Measurements from ENCODE around the gene ECT2.
"Not testable (repeated sequence)": the region's sequence is repeated elsewhere in the genome, so short reads cannot be mapped to it uniquely, and the experiment has no call there.

ECT2 gene

GRCh38 chr3:172751175-172751704 lies 714 bp downstream of the ECT2 start:
- Histone ChIP-seq H3K27ac (ENCODE audit: low read depth, low read length) (no peak overlapping the region), H3K36me3 (ENCODE audit: control insufficient read depth, insufficient read depth, low read length) (no peaks in the 10 kb centered on the region), H3K27me3 (ENCODE audit: control insufficient read depth, insufficient read depth, low read length) (no peaks in the 10 kb centered on the region), H3K4me3 (ENCODE audit: low read length) (peak overlapping the region; percentile 92), H3K4me1 (ENCODE audit: control insufficient read depth, insufficient read depth, low read length) (peaks cover 3% of the 10 kb centered on the region), H3K9ac (ENCODE audit: low read length) (peak overlapping the region; percentile 45)

DNA sequence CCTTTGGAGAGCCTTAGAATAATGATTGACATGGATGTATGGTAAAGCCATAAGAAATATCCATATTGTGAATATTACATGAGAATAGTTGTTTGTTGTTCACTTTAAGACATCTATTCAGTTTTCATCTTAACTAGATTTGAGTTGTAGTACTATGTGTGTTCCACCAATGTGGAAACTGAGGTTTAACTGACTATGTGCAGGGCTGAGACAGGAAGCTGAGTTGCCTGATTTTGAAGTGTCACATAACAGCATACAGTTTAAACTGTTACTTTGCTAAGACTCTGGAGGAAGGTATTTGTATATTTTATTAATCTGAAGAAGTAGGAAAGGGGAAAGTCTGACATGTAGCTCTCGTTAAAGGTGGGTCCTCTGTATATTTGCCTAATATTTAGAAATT lies 2.1 kb downstream of the ECT2 start:
- no peaks in the 10 kb centered on the region for H3K36me3 ChIP-seq (ENCODE audit: control insufficient read depth, insufficient read depth, low read length)
- no peaks in the 10 kb centered on the region for H3K27me3 ChIP-seq (ENCODE audit: control insufficient read depth, insufficient read depth, low read length)
- H3K4me3 ChIP-seq (ENCODE audit: low read length), result no peak overlapping the region
- no peak overlapping the region for H3K27ac ChIP-seq (ENCODE audit: low read depth, low read length)
- peaks cover 3% of the 10 kb centered on the region for H3K4me1 ChIP-seq (ENCODE audit: control insufficient read depth, insufficient read depth, low read length)
- H3K9ac ChIP-seq (ENCODE audit: low read length), result no peak overlapping the region

- H3K27ac ChIP-seq (ENCODE audit: low read depth, low read length), result no peak overlapping the region
- no peak overlapping the region for H3K4me3 ChIP-seq (ENCODE audit: low read length)
- H3K27me3 ChIP-seq (ENCODE audit: control insufficient read depth, insufficient read depth, low read length), result no peaks in the 10 kb centered on the region
- H3K36me3 ChIP-seq (ENCODE audit: control insufficient read depth, insufficient read depth, low read length), result no peaks in the 10 kb centered on the region
- H3K9ac ChIP-seq (ENCODE audit: low read length), result no peak overlapping the region
- H3K4me1 ChIP-seq (ENCODE audit: control insufficient read depth, insufficient read depth, low read length), result peaks cover 3% of the 10 kb centered on the region
Observed at GRCh38 chr3:172753125-172753524, 2.6 kb downstream of the ECT2 start.

DNA sequence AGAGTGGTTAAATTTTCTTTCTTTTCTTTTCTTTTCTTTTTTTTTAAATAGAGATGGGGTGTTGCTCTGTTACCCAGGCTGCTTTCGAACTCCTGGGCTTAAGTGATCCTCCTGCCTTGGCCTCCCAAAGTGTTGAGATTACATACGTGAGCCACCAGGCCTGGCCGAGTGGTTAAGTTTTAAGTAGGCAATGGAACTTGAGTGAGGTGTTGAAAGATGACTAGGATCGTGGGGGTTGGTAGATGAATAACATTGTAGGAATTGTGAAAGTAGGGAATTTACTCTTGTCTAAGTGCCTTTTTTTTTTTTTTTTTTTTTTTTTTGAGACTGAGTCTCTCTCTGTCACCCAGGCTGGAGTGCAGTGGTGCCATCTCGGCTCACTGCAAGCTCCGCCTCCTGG lies 9.9 kb downstream of the ECT2 start:
- H3K4me3 ChIP-seq (ENCODE audit: low read length); H3K9ac ChIP-seq (ENCODE audit: low read length); H3K27me3 ChIP-seq (ENCODE audit: control insufficient read depth, insufficient read depth, low read length); H3K27ac ChIP-seq (ENCODE audit: low read depth, low read length); H3K4me1 ChIP-seq (ENCODE audit: control insufficient read depth, insufficient read depth, low read length); H3K36me3 ChIP-seq (ENCODE audit: control insufficient read depth, insufficient read depth, low read length): not testable (repeated sequence)

DNA sequence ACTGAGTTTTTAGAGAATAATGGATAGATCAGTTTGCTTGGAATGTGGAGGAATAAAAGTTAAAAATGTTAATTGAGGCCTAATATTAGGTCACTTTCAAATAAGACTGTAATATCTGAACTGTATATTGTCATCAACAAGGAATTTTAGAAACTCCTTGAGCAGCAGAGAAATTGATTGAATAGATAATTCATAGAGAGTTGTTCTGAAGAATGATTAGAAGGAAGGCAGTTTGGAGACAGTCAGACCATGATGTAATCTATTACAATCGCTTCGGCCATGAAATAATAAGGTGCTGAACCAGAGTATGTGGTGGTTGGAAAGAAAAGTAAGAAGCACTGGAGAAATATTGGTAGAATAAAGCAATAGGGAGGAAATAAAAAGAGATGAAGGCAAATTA lies 15.7 kb downstream of the ECT2 start:
- H3K9ac ChIP-seq (ENCODE audit: low read length), result no peak overlapping the region
- peaks cover 6% of the 10 kb centered on the region for H3K36me3 ChIP-seq (ENCODE audit: control insufficient read depth, insufficient read depth, low read length)
- no peaks in the 10 kb centered on the region for H3K27me3 ChIP-seq (ENCODE audit: control insufficient read depth, insufficient read depth, low read length)
- H3K4me1 ChIP-seq (ENCODE audit: control insufficient read depth, insufficient read depth, low read length), result no peaks in the 10 kb centered on the region
- no peak overlapping the region for H3K27ac ChIP-seq (ENCODE audit: low read depth, low read length)
- H3K4me3 ChIP-seq (ENCODE audit: low read length), result no peak overlapping the region

DNA sequence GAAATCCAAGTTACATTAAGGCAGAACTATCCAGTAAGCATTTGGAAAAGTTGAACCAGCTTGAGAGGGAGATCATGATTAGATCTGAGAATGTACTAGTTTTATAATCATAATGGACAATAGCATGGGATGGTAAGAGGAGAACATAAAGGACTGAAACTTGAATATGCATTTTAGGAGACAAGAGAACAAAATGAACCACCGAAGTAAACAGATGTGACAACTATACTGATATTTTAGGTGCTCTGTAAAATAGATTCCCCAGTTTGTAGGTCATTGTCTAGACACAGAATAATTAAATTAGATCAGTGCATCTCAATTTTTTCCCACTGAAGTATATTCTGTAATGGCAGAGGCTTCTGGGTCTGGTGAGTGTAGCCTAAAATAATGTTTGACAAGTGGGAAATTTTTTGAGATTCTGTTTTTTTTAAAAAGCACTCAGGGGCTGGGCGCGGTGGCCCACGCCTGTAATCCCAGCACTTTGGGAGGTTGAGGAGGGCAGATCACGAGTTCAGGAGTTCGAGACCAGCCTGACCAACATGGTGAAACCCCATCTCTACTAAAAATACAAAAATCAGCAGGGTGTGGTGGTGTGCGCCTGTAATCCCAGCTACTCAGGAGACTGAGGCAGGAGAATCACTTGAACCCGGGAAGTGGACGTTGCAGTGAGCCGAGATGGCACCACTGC lies 16.3 kb downstream of the ECT2 start:
- Histone ChIP-seq H3K27me3 (ENCODE audit: control insufficient read depth, insufficient read depth, low read length) (no peaks in the 10 kb centered on the region), H3K4me3 (ENCODE audit: low read length) (no peak overlapping the region), H3K36me3 (ENCODE audit: control insufficient read depth, insufficient read depth, low read length) (peaks cover 6% of the 10 kb centered on the region), H3K27ac (ENCODE audit: low read depth, low read length) (no peak overlapping the region), H3K9ac (ENCODE audit: low read length) (no peak overlapping the region), H3K4me1 (ENCODE audit: control insufficient read depth, insufficient read depth, low read length) (no peaks in the 10 kb centered on the region)

DNA sequence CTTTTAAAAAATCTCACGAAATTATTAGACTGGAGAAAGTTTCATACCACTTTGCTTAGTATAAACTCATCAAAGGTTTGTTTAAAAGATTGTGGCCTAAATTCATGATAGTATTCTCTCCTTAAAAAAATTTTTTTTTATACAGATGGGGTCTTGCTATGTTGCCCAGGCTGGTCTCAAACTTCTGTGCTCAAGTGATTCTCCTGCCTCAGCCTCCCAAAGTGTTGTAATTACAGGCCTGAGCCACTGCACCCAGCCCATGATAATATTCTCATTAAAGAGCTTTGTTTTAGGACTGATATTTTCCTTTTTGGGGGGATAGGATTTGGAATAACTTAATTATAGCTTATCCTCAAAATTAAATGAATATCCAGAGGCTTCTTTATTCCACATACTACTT lies 19.9 kb downstream of the ECT2 start:
- Histone ChIP-seq H3K36me3 (ENCODE audit: control insufficient read depth, insufficient read depth, low read length) (no peaks in the 10 kb centered on the region), H3K27ac (ENCODE audit: low read depth, low read length) (no peak overlapping the region), H3K9ac (ENCODE audit: low read length) (no peak overlapping the region), H3K4me1 (ENCODE audit: control insufficient read depth, insufficient read depth, low read length) (no peaks in the 10 kb centered on the region), H3K27me3 (ENCODE audit: control insufficient read depth, insufficient read depth, low read length) (no peaks in the 10 kb centered on the region), H3K4me3 (ENCODE audit: low read length) (no peak overlapping the region)

DNA sequence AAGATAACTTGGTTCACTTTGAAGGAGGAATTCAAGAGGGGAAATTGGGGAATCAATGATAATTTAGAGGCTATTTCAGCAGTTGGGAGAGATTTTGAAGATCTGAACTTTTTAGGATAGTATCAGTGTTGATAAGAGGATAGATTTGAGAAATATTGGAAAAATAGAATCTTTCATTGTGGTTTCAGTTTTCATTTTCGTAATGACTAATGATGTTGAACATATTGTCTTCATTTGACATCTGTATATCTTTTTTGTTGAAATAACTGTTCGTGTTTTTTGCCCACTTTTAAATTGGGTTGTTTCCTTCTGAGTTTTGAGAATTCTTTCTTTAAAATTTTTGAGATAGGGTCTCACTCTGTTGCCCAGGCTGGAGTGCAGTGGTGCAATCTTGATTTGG lies 21.1 kb downstream of the ECT2 start:
- no peaks in the 10 kb centered on the region for H3K36me3 ChIP-seq (ENCODE audit: control insufficient read depth, insufficient read depth, low read length)
- no peak overlapping the region for H3K9ac ChIP-seq (ENCODE audit: low read length)
- H3K4me3 ChIP-seq (ENCODE audit: low read length), result no peak overlapping the region
- no peak overlapping the region for H3K27ac ChIP-seq (ENCODE audit: low read depth, low read length)
- H3K27me3 ChIP-seq (ENCODE audit: control insufficient read depth, insufficient read depth, low read length), result no peaks in the 10 kb centered on the region
- H3K4me1 ChIP-seq (ENCODE audit: control insufficient read depth, insufficient read depth, low read length), result no peaks in the 10 kb centered on the region

DNA sequence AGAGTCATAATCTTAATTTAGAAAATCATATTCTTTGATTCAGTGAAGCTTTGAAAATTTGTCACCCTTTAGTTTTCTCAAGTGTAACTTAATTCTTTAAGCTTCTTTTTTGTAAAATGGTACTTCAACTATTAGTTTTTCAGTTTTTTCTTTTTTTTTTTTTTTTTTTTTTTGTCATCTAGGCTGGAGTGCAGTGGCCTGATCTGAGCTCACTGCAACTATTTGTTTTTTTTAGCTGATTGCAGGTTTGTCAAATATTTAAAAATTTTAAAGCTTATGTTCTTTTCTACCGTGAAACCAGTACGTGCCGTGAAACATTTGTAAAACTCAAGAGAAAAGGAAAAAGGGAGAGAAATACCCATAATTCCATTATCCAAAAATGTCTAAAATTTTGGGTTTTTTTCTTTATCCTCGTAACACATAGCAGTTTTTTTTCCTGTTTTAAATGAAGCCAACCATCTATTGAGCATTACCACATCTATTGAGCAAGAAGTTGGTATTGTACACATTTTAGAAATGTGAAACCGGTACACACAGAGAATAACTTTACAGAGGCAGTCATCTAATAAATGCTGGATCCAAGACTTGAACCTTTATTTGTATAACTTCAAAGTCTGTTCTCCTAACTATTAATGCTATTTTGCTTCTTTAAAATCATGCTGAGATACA lies 25.7 kb downstream of the ECT2 start:
- no peak overlapping the region for H3K9ac ChIP-seq (ENCODE audit: low read length)
- H3K27me3 ChIP-seq (ENCODE audit: control insufficient read depth, insufficient read depth, low read length), result no peaks in the 10 kb centered on the region
- H3K4me1 ChIP-seq (ENCODE audit: control insufficient read depth, insufficient read depth, low read length), result no peaks in the 10 kb centered on the region
- H3K4me3 ChIP-seq (ENCODE audit: low read length), result no peak overlapping the region
- H3K27ac ChIP-seq (ENCODE audit: low read depth, low read length), result no peak overlapping the region
- H3K36me3 ChIP-seq (ENCODE audit: control insufficient read depth, insufficient read depth, low read length), result no peaks in the 10 kb centered on the region

DNA sequence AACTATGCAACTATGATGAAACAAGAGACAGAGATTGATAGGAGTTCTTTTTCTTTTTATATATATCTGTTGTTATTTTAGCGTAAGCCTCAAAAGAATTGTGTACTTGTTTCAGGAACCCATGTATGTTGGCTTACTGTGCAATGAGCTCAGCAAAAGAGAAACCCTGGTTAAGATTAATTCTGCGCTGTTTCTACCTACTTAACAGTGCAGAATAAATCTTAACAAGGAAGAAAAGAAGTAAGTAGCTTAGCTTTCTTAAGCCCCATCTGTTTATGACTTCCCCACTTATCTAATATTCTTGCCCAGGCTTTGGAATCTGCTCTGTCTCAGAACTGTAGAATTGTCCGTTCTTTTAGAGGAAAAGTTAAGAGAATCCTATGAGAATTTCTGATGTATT lies 27.4 kb downstream of the ECT2 start:
- Histone ChIP-seq H3K36me3 (ENCODE audit: control insufficient read depth, insufficient read depth, low read length) (no peaks in the 10 kb centered on the region), H3K27ac (ENCODE audit: low read depth, low read length) (no peak overlapping the region), H3K27me3 (ENCODE audit: control insufficient read depth, insufficient read depth, low read length) (no peaks in the 10 kb centered on the region), H3K4me3 (ENCODE audit: low read length) (no peak overlapping the region), H3K9ac (ENCODE audit: low read length) (no peak overlapping the region), H3K4me1 (ENCODE audit: control insufficient read depth, insufficient read depth, low read length) (no peaks in the 10 kb centered on the region)

DNA sequence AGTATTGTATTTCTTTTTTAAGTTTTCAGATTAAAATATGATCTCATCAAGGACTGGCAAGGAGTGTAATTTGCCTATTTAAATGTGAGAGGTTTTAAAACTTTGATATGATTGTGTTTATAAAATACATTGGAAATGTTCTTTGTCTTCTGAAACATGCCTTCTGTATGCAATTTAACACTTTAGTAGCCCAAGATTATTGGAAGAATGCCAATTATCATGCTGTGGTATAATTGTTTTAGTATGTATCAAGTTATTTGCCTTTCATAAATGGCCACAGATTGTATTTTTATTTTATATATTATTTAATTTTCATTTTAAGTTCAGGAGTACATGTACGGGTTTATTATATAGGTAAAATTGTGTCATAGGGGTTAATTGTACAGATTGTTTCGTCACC lies 31.7 kb downstream of the ECT2 start:
- H3K4me1 ChIP-seq (ENCODE audit: control insufficient read depth, insufficient read depth, low read length), result no peaks in the 10 kb centered on the region
- no peaks in the 10 kb centered on the region for H3K27me3 ChIP-seq (ENCODE audit: control insufficient read depth, insufficient read depth, low read length)
- H3K4me3 ChIP-seq (ENCODE audit: low read length), result no peak overlapping the region
- no peak overlapping the region for H3K27ac ChIP-seq (ENCODE audit: low read depth, low read length)
- no peaks in the 10 kb centered on the region for H3K36me3 ChIP-seq (ENCODE audit: control insufficient read depth, insufficient read depth, low read length)
- no peak overlapping the region for H3K9ac ChIP-seq (ENCODE audit: low read length)

- Histone ChIP-seq H3K27ac (ENCODE audit: low read depth, low read length) (no peak overlapping the region), H3K9ac (ENCODE audit: low read length) (no peak overlapping the region), H3K4me1 (ENCODE audit: control insufficient read depth, insufficient read depth, low read length) (no peaks in the 10 kb centered on the region), H3K36me3 (ENCODE audit: control insufficient read depth, insufficient read depth, low read length) (no peaks in the 10 kb centered on the region), H3K27me3 (ENCODE audit: control insufficient read depth, insufficient read depth, low read length) (no peaks in the 10 kb centered on the region), H3K4me3 (ENCODE audit: low read length) (no peak overlapping the region)
Observed at GRCh38 chr3:172786036-172786435, 35.5 kb downstream of the ECT2 start.

DNA sequence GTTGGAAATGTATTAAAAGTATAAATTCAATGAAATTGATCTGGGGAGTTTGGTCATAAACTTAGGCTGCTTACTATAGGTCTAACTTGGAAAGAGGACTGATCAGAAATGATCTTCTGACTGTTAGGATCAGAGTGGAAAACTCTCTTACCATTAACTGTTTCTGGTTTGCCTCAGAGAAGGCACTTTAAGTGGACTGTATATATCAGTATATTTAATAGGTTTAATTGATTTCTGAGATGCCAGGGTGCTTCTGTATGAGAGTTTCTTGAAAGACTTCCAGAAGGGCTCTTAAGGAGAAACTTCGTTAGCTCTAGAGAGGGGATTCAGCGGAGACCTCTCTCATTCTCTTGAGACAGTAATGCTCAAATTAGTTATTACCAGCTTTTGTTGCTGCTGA lies 36.5 kb downstream of the ECT2 start:
- Histone ChIP-seq H3K27me3 (ENCODE audit: control insufficient read depth, insufficient read depth, low read length) (no peaks in the 10 kb centered on the region), H3K4me3 (ENCODE audit: low read length) (no peak overlapping the region), H3K4me1 (ENCODE audit: control insufficient read depth, insufficient read depth, low read length) (no peaks in the 10 kb centered on the region), H3K9ac (ENCODE audit: low read length) (no peak overlapping the region), H3K27ac (ENCODE audit: low read depth, low read length) (no peak overlapping the region), H3K36me3 (ENCODE audit: control insufficient read depth, insufficient read depth, low read length) (no peaks in the 10 kb centered on the region)
